Right lobe of liver (tissue), 4 donors: ENCODE results near the gene CAMKMT.
"Not testable (repeated sequence)": the region's sequence is repeated elsewhere in the genome, so short reads cannot be mapped to it uniquely, and the experiment has no call there.

ENCODE experiments used
- POLR2A ChIP-seq: fragments of 450-650 bp; IDR thresholded peaks from one replicate; pipeline ENCODE4 v1.6.1; 2017; ENCODE audit warnings: antibody characterized with exemption, mild to moderate bottlenecking
- TF ChIP-seq, protein P1 (sequence below), 4 donors: fragments of 200-600 bp in 3 of 4; fragments of 450-650 bp in 1 of 4; IDR thresholded peaks; one replicate each; pipeline versions ENCODE4 v1.5.1 to v1.8.0; 2016 to 2022; ENCODE audit warnings: antibody characterized with exemption in 4 of 4, mild to moderate bottlenecking in 2 of 4
- donor health status: DM: no; HTN: no; CAD: no.
- donor health status: DM: no; HTN: no; CAD: no.
- donor health status: DM: no; HTN: yes; CAD: no.

GRCh38 chr2:44595615-44596014, 233.9 kb downstream of the CAMKMT start:
- TF ChIP-seq, protein P1, sequence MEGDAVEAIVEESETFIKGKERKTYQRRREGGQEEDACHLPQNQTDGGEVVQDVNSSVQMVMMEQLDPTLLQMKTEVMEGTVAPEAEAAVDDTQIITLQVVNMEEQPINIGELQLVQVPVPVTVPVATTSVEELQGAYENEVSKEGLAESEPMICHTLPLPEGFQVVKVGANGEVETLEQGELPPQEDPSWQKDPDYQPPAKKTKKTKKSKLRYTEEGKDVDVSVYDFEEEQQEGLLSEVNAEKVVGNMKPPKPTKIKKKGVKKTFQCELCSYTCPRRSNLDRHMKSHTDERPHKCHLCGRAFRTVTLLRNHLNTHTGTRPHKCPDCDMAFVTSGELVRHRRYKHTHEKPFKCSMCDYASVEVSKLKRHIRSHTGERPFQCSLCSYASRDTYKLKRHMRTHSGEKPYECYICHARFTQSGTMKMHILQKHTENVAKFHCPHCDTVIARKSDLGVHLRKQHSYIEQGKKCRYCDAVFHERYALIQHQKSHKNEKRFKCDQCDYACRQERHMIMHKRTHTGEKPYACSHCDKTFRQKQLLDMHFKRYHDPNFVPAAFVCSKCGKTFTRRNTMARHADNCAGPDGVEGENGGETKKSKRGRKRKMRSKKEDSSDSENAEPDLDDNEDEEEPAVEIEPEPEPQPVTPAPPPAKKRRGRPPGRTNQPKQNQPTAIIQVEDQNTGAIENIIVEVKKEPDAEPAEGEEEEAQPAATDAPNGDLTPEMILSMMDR (IDR thresholded peaks at IDR 0.05) = not testable (repeated sequence)
- TF ChIP-seq POLR2A = not testable (repeated sequence)
